ENCODE results near the gene TUBA4A. TPM values are rescaled to one million over a fixed set of nuclear protein-coding genes. Genes with fewer than 3 reads are reported as not detected.

TUBA4A gene
- total and polyA plus RNA-seq, 9 of the 15 experiments (the other 6 are each of a cell fraction or from before 2014, with no cell fraction given): 25.1 to 174 (median 42.4) TPM

- TF ChIP-seq ZNF57 (CRISPR knock-in tag; IDR thresholded peaks at IDR 0.05): no peak
- TF ChIP-seq ESRRB (CRISPR knock-in tag; IDR thresholded peaks at IDR 0.05; ENCODE audit: borderline replicate concordance): no peak
- TF ChIP-seq MLX (CRISPR knock-in tag; conservative IDR thresholded peaks at IDR 0.05): no peak
- TF ChIP-seq SP1 (CRISPR knock-in tag; IDR thresholded peaks at IDR 0.05): no peak
- TF ChIP-seq NR2C2 (CRISPR knock-in tag; IDR thresholded peaks at IDR 0.05): no peak
- peak; percentile 50; the same call in 1 of the 2 replicates for TF ChIP-seq NR2C2 (tag; IDR thresholded peaks at IDR 0.05)
- TF ChIP-seq HINFP (tag; conservative IDR thresholded peaks at IDR 0.05; ENCODE audit: low read depth): 0 out of 2 replicates have a peak, but pooled peaks have one; percentile 1
- no peak for TF ChIP-seq ATF7 (IDR thresholded peaks at IDR 0.05)
These were observed 26.3 kb upstream of the TUBA4A start (continued) for GRCh38 chr2:219279916-219280516.
